PC-9 (cell line): ENCODE data around the gene FUCA2.

ENCODE experiments used
- CTCF ChIP-seq: fragments of 200-600 bp; sonication (generic); conservative IDR thresholded peaks from 2 replicates; pipeline ENCODE4 v1.6.1; 2017; ENCODE audit warnings: mixed run types, antibody characterized with exemption, mild to moderate bottlenecking, moderate library complexity
- EZH2 ChIP-seq: fragments of 200-600 bp; sonication (generic); IDR thresholded peaks from 2 replicates; pipeline ENCODE4 v1.8.0; 2017; ENCODE audit warnings: antibody characterized with exemption, low read depth

GRCh38 chr6:143528164-143528811, 16.8 kb upstream of the FUCA2 start:
- TF ChIP-seq CTCF, result no peak
- no peak for TF ChIP-seq EZH2
